ENCODE data around the gene SYNDIG1L.
"Not testable (repeated sequence)": the region's sequence is repeated elsewhere in the genome, so short reads cannot be mapped to it uniquely, and the experiment has no call there.

SYNDIG1L gene

GRCh38 chr14:74426202-74426582 lies at the start of gene SYNDIG1L:
TSS of gene SYNDIG1L (minus strand) at chr14:74426210. CDS start at chr14:74409744, 16,466 bp downstream.
- no peak for DNase-seq (ENCODE audit: low read depth, low spot score)

DNA sequence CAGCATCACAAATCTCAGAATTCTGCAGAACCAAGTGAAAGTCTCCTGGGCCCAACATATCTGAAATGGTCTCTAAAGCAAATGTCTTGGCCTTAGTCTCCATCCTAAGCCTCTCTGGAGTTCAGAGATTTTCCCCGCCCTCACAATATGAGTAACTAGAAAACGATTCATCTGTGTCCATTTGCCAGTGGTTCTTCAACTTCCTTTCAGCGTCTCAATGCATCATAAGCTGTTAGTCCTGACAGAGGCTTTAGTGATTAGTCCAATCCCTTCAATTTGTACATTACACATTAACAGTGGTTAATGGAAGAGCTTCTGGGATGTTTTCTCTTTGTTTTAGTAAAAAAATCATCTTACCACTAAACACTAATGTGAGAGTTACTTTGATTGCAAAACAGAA lies 49.7 kb upstream of the SYNDIG1L start:
- no peak for DNase-seq (ENCODE audit: low read depth, low spot score)

- no peak for DNase-seq (ENCODE audit: low read depth, low spot score)
These were observed 48.4 kb upstream of the SYNDIG1L start for GRCh38 chr14:74474376-74474775.

DNA sequence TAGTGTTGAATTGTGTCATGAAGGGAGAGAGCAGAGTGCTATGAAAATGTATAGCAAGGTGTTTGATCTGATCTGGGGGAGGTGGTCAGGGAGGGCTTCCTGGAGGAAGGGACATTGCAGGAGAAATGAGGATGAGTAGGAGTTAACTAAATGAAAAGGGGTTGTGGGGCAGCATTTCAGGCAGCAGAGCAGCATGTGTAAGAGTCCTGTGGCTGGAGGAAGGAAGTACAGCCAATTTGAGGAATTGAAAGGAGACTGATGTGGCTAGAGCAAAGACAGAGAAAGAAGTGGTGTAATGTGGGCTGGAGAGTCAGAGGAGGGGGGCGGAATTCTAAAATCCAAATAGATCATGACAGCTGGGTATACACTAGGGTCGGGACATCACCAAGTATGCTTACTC lies 46.6 kb upstream of the SYNDIG1L start:
- DNase-seq (ENCODE audit: low read depth, low spot score): no peak

GRCh38 chr14:74469548-74470518 lies 43.8 kb upstream of the SYNDIG1L start:
- no peak for DNase-seq (ENCODE audit: low read depth, low spot score)

GRCh38 chr14:74468513-74468912 lies 42.5 kb upstream of the SYNDIG1L start:
- no peak for DNase-seq (ENCODE audit: low read depth, low spot score)

GRCh38 chr14:74465335-74465734 lies 39.3 kb upstream of the SYNDIG1L start:
- no peak for DNase-seq (ENCODE audit: low read depth, low spot score)

- DNase-seq (ENCODE audit: low read depth, low spot score): no peak
These were observed 38.8 kb upstream of the SYNDIG1L start for GRCh38 chr14:74464785-74465184.

GRCh38 chr14:74463697-74464096 lies 37.7 kb upstream of the SYNDIG1L start:
- no peak for DNase-seq (ENCODE audit: low read depth, low spot score)

DNA sequence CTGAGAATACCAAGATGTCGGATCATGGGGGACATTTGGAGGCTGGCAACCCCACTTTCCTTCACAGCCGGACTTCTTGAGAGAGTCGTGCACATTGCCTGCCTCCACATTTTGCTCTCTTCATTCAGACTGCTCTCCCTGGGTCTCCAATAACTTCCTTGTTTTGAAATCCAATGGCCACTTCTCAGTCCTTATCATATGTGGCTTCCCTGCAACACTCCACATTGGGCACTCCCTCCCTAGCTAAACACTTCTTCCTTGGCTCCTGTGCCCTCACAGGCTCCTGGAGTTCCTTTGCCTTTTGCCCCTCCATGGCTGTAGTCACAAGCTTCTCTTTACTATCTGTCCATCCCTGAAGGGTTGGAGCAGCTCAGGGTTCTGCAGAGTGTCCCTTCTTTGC lies 37.0 kb upstream of the SYNDIG1L start:
- DNase-seq (ENCODE audit: low read depth, low spot score): no peak

GRCh38 chr14:74459976-74460375 lies 34.0 kb upstream of the SYNDIG1L start:
- DNase-seq (ENCODE audit: low read depth, low spot score): no peak

GRCh38 chr14:74459289-74459946 lies 33.4 kb upstream of the SYNDIG1L start:
- peak; percentile 17 for DNase-seq (ENCODE audit: low read depth, low spot score)

DNA sequence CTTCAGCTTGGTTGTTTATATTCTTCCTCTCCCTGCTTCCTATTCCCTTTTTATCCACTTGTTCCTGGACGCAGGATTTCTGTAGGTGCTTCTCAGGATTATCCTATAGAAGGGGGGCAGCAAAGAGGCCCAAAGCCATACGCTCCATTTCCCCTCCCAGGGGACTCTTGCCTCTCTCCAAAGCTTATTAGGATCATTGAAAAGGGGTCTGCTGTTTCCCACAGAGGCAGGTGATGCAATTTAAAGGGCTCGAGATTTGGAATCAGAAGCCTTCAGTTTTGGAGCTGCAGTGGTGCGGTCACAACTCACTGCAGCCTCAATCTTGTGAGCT lies 31.5 kb upstream of the SYNDIG1L start:
- no peak for DNase-seq (ENCODE audit: low read depth, low spot score)

- no peak for DNase-seq (ENCODE audit: low read depth, low spot score)
These were observed 30.9 kb upstream of the SYNDIG1L start for GRCh38 chr14:74456684-74457564.

GRCh38 chr14:74454397-74454796 lies 28.4 kb upstream of the SYNDIG1L start:
- not testable (repeated sequence) for DNase-seq (ENCODE audit: low read depth, low spot score)

GRCh38 chr14:74444866-74445265 lies 18.9 kb upstream of the SYNDIG1L start:
- no peak for DNase-seq (ENCODE audit: low read depth, low spot score)

DNA sequence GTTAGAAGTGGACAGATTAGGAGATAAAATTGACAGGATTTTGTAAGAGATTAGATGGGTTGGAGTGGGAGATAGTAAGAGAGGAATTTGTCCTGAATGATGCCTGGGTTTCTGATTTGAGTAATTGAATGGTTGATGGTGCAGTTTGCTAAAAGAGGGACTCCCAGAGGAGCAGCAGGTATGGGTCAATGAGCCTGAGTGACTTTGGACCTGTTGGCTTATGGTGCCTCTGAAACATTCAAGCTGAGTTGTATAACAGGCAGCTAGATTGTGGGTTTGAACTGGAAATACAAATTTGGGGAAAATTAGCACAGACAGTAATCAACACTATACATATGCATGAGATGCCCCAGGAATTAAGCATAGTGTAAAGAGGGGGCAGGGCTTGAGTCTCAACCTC lies 16.7 kb upstream of the SYNDIG1L start:
- no peak for DNase-seq (ENCODE audit: low read depth, low spot score)

DNA sequence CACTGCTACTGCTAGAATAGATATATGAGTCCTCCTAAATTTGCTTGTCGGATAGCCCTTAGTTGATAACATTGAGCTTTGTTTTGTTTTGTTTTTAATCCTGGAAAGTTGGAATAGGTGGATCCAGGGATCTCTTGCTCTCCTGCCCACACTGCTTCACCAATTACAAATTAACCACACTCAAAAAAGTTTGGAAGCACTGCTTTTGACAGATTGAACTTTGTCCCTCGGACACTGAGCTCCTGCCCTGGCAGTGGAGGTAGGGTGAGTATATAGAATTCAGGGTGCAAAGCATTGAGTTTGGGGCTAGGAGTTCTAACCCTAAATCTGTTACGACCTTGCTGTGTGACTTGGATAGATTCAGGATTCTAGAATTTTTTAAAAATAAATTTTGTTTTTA lies 15.1 kb upstream of the SYNDIG1L start:
- no peak for DNase-seq (ENCODE audit: low read depth, low spot score)

DNA sequence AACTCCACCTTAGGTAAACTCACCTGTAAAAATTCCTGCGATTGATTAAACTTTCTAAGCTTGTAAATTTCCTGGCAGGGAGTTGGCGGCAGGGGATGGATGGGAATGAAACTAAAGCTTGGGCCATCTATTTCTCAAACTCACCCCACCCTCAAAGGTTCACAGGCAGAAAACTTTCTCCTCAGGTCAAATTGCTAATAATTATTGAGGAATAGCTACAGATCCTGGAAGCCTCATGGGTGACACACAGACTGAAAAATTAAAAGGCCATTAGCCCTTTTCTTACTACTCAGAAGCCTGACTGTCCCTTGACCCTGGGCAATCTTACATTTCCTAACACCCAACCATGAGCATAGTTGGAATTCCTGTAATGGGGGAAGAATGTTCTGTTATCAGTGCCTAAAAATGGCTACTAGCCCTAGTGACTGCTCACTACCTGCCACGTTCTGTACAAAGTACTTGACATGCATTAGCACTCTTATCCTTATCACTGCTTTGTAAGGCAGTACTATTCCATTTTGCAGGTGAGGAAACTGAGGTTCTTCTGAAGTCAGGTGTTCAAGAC lies 12.4 kb upstream of the SYNDIG1L start:
- DNase-seq (ENCODE audit: low read depth, low spot score): no peak

- DNase-seq (ENCODE audit: low read depth, low spot score): no peak
These were observed 11.6 kb upstream of the SYNDIG1L start for GRCh38 chr14:74437496-74438053.

DNA sequence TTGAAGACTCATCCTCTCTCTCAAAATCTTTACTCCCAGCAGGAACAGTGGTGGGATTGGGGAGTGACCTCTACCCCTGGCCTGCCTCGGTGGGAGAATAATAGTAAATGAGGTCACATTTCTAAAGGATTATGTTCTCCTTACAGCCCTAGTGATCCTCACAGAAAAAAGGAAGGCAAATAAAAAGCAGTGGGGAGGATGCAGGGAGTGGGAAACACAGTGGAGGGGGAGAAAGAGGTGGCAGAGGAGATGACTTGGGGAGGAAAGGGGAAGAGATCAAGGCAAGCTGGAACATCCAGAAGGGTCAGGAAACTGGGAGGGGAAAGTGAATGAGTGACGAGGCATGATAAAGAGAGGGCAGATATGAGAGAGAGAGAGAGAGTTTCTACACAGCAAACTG lies 8.3 kb upstream of the SYNDIG1L start:
- no peak for DNase-seq (ENCODE audit: low read depth, low spot score)

Data from smooth muscle cell of the brain vasculature (primary cell).